Caco-2 (cell line): ENCODE results near the gene PRDX6. TPM values are rescaled to one million over a fixed set of nuclear protein-coding genes. Genes with fewer than 3 reads are reported as not detected.
A peak's percentile ranks its signal among the peaks of the same experiment; 100 is the strongest.

Experiments used
- BruUV-seq: library from RNA; stranded (reverse); fragments of 400-500 nt; replicated peaks from 2 replicates; lab custom pipeline; 2021; lab: Mats Ljungman, UMichigan
- CTCF ChIA-PET: fragments of 300-600 bp; sonication (Branson Sonifier 250); formaldehyde crosslinking; loops from one replicate; lab custom pipeline; 2022; ENCODE audit warnings: antibody characterized with exemption; lab: Charles Lee
- POLR2A ChIA-PET: fragments of 300-600 bp; sonication (Branson Sonifier 250); formaldehyde crosslinking; loops from one replicate; lab custom pipeline; 2022; ENCODE audit warnings: antibody characterized with exemption; lab: Charles Lee
- DNase-seq, 2 experiments: peaks; one replicate each; pipeline versions ENCODE4 v3.0.0 to v3.0.0-alpha.2; 2020 to 2022
- H3K27me3 ChIP-seq: replicated peaks from 2 replicates; pipeline ENCODE4 v1.6.0; 2011; ENCODE audit warnings: low read length; ENCODE audit not compliant: control insufficient read depth, insufficient read depth
- H3K36me3 ChIP-seq: 2 replicates; pipeline ENCODE4 v1.5.1; 2011; ENCODE audit warnings: low read length; ENCODE audit not compliant: control insufficient read depth, insufficient read depth
- H3K4me1 ChIP-seq: fragments of 250-450 bp; sonication (Bioruptor Pico); 2 replicates; pipeline ENCODE4 v1.5.1; 2020; ENCODE audit warnings: mild to moderate bottlenecking
- H3K4me3 ChIP-seq: 2 replicates; pipeline ENCODE4 v1.5.1; 2011; ENCODE audit warnings: low read depth, mild to moderate bottlenecking, control low read depth, low read length
- H3K9me3 ChIP-seq: fragments of 250-450 bp; sonication (Bioruptor Pico); 2 replicates; pipeline ENCODE4 v1.5.1; 2020; ENCODE audit warnings: mild to moderate bottlenecking, moderate library complexity
- H3K27ac Mint-ChIP-seq: one replicate; pipeline ENCODE4 v1.8.0; 2022; ENCODE audit warnings: mixed read lengths; ENCODE audit not compliant: unreplicated experiment
- H3K27me3 Mint-ChIP-seq: one replicate; pipeline ENCODE4 v1.8.0; 2022; ENCODE audit warnings: mixed read lengths; ENCODE audit not compliant: insufficient read depth, unreplicated experiment
- H3K36me3 Mint-ChIP-seq: one replicate; pipeline ENCODE4 v1.8.0; 2022; ENCODE audit warnings: mild to moderate bottlenecking, mixed read lengths; ENCODE audit not compliant: insufficient read depth, unreplicated experiment
- H3K4me1 Mint-ChIP-seq: one replicate; pipeline ENCODE4 v1.8.0; 2022; ENCODE audit warnings: low read depth, mixed read lengths; ENCODE audit not compliant: unreplicated experiment
- H3K4me3 Mint-ChIP-seq: one replicate; pipeline ENCODE4 v1.8.0; 2022; ENCODE audit warnings: mild to moderate bottlenecking, moderate library complexity, mixed read lengths; ENCODE audit not compliant: unreplicated experiment
- H3K9me3 Mint-ChIP-seq: one replicate; pipeline ENCODE4 v1.8.0; 2022; ENCODE audit warnings: mixed read lengths; ENCODE audit not compliant: unreplicated experiment
- intact Hi-C: fragments of 100-400 bp; cut with micrococcal nuclease; formaldehyde crosslinking; loops from one replicate; pipeline ENCODE4 v1.10.0; 2022; ENCODE audit not compliant: unreplicated experiment
- total RNA-seq: library from RNA; stranded (reverse); gene quantifications from 2 replicates; pipeline ENCODE4 v1.2.3, GENCODE V29; 2022
- TF ChIP-seq, protein P1 (sequence below), 2 experiments: fragments of 200-600 bp in 1 of 2; IDR thresholded peaks; 1 replicate in 1 of 2; 2 replicates in 1 of 2; pipeline versions ENCODE4 v1.5.1 to v1.8.0; 2011 to 2022; ENCODE audit warnings: antibody characterized with exemption in 1 of 2, control low read depth in 1 of 2, inconsistent platforms in 1 of 2, low read depth in 1 of 2, low read length in 1 of 2, mild to moderate bottlenecking in 1 of 2, moderate library complexity in 1 of 2; ENCODE audit not compliant: insufficient read depth in 1 of 2, severe bottlenecking in 1 of 2, unreplicated experiment in 1 of 2

The PRDX6 gene
- total RNA-seq, 1 experiment from 2014 or later = 540 TPM

DNA sequence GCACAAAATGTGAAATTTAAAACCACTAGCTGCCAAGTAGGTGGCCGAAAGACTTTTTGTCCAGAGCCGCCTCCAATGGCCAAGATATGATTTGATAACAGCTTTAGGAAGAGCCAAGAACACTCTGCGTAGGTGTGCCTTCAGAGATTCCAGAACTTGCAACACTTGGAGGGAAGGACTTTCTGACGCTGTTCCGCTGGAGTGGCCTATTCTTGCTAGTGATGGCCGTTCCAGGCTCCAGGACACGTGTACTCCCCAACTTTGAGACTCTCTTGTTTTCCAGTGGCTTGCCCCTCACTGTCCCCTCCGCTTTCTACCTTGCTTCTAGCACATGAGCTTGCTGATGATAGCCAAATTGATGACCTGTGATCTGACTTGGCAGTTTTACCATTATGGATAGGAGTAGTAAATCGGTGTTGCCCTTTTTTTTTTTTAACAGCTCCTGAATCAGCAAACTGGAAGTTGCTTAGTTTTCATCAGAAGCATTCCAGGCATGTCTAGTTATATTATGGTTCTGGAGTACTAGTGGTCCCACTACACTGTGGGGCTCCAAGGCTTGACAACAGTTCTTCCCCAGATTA is 1.0 kb downstream of the PRDX6 start:
- ChIA-PET CTCF (no interaction called here), POLR2A (interaction anchor here (0.6 to 1.5 kb wide), 6 partner anchors 33 to 390 kb away, joined by 3 to 7 read pairs (median 4); partner anchors contain the start of genes KLHL20 and ZBTB37)
- Mint-ChIP-seq H3K9me3 (no peaks in the 10 kb centered on the region), H3K27ac (peak overlapping the region; percentile 97), H3K4me3 (peak overlapping the region; percentile 93), H3K36me3 (peaks cover 78% of the 10 kb centered on the region), H3K4me1 (peaks cover 48% of the 10 kb centered on the region), H3K27me3 (no peaks in the 10 kb centered on the region)
- H3K9me3 ChIP-seq = no peaks in the 10 kb centered on the region
- peak overlapping the region; percentile 89 for H3K4me3 ChIP-seq
- peaks cover 8% of the 10 kb centered on the region for H3K36me3 ChIP-seq
- no peaks in the 10 kb centered on the region for H3K27me3 ChIP-seq
- peaks cover 29% of the 10 kb centered on the region for H3K4me1 ChIP-seq
- intact Hi-C loops = loop anchor here (5.0 to 10.0 kb wide), 2 partner anchors 544 to 757 kb away; partner anchors contain the start of gene RC3H1
- TF ChIP-seq, protein P1, sequence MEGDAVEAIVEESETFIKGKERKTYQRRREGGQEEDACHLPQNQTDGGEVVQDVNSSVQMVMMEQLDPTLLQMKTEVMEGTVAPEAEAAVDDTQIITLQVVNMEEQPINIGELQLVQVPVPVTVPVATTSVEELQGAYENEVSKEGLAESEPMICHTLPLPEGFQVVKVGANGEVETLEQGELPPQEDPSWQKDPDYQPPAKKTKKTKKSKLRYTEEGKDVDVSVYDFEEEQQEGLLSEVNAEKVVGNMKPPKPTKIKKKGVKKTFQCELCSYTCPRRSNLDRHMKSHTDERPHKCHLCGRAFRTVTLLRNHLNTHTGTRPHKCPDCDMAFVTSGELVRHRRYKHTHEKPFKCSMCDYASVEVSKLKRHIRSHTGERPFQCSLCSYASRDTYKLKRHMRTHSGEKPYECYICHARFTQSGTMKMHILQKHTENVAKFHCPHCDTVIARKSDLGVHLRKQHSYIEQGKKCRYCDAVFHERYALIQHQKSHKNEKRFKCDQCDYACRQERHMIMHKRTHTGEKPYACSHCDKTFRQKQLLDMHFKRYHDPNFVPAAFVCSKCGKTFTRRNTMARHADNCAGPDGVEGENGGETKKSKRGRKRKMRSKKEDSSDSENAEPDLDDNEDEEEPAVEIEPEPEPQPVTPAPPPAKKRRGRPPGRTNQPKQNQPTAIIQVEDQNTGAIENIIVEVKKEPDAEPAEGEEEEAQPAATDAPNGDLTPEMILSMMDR (IDR thresholded peaks at IDR 0.05; ENCODE audit: insufficient read depth in 1 of 2, low read depth in 1 of 2, low read length in 1 of 2, severe bottlenecking in 1 of 2, unreplicated experiment in 1 of 2) = no peak
- peak; percentile 49 to 53 for DNase-seq
- TSS peak; percentile 33 for BruUV-seq

DNA sequence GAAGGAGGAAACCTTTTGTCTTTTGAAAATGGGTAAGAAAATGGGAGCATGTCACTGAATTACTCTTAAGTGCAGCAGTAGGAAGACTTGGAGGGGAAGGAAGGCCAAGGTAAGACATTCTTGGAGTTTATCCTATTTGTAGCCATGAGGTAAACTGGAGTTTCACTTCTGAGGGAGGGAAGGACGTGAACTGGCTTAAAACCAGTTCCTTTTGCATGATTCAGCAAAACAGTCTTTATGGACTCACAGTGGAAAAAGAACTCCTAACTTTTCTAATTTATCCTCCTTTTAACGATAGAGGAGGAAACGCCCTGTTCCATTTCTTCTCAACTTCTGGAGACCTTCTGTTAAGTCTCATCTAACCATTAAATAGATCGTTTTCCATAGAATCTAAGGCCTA is 2.5 kb downstream of the PRDX6 start:
- Mint-ChIP-seq H3K4me1 (peaks cover 37% of the 10 kb centered on the region), H3K27ac (peak overlapping the region; percentile 80), H3K36me3 (peaks cover 78% of the 10 kb centered on the region), H3K9me3 (no peaks in the 10 kb centered on the region), H3K27me3 (no peaks in the 10 kb centered on the region), H3K4me3 (peak overlapping the region; percentile 93)
- H3K4me1 ChIP-seq = peaks cover 16% of the 10 kb centered on the region
- no peak for DNase-seq
- ChIA-PET CTCF (no interaction called here), POLR2A (no interaction called here)
- H3K4me3 ChIP-seq = no peak overlapping the region
- intact Hi-C loops = loop anchor here (5.0 to 10.0 kb wide), 2 partner anchors 543 to 755 kb away; partner anchors contain the start of gene RC3H1
- no peaks in the 10 kb centered on the region for H3K27me3 ChIP-seq
- peaks cover 7% of the 10 kb centered on the region; the same call in 1 of the 2 replicates for H3K36me3 ChIP-seq
- BruUV-seq = no TSS peak
- TF ChIP-seq, protein P1 (IDR thresholded peaks at IDR 0.05; ENCODE audit: insufficient read depth in 1 of 2, low read depth in 1 of 2, low read length in 1 of 2, severe bottlenecking in 1 of 2, unreplicated experiment in 1 of 2) = no peak
- H3K9me3 ChIP-seq = no peaks in the 10 kb centered on the region

- peaks cover 12% of the 10 kb centered on the region for H3K4me1 ChIP-seq
- no peaks in the 10 kb centered on the region for H3K9me3 ChIP-seq
- Mint-ChIP-seq H3K4me3 (no peak overlapping the region), H3K9me3 (no peaks in the 10 kb centered on the region), H3K27ac (peak overlapping the region; percentile 36), H3K27me3 (no peaks in the 10 kb centered on the region), H3K36me3 (peaks cover 88% of the 10 kb centered on the region), H3K4me1 (peaks cover 25% of the 10 kb centered on the region)
- H3K4me3 ChIP-seq = no peak overlapping the region
- peaks cover 9% of the 10 kb centered on the region; the same call in 1 of the 2 replicates for H3K36me3 ChIP-seq
- intact Hi-C loops = no loop called here
- no TSS peak for BruUV-seq
- no peak for DNase-seq
- ChIA-PET CTCF (no interaction called here), POLR2A (no interaction called here)
- no peaks in the 10 kb centered on the region for H3K27me3 ChIP-seq
- TF ChIP-seq, protein P1 (IDR thresholded peaks at IDR 0.05; ENCODE audit: insufficient read depth in 1 of 2, low read depth in 1 of 2, low read length in 1 of 2, severe bottlenecking in 1 of 2, unreplicated experiment in 1 of 2) = no peak
These were observed 4.1 kb downstream of the PRDX6 start for GRCh38 chr1:173481195-173481772.
